Lung (tissue), 12 donors: ENCODE data around the gene CHRNA3. TPM values are rescaled to one million over a fixed set of nuclear protein-coding genes. Genes with fewer than 3 reads are reported as not detected.

Experiments used
- ATAC-seq: fragments of 200-7000 bp; cut with Tn5 transposase; one replicate; pipeline ENCODE4 v1.9.1; 2020; ENCODE audit warnings: moderate number of reproducible peaks; ENCODE audit not compliant: insufficient read depth, low FRiP score
- DNase-seq, 3 donors: peaks; one replicate each; pipeline ENCODE4 v3.0.0-alpha.2; 2013 to 2017
- H3K27ac ChIP-seq, 2 donors: one replicate each; pipeline ENCODE4 v1.5.1; 2013; ENCODE audit warnings: mild to moderate bottlenecking in 2 of 2, moderate library complexity in 2 of 2, control low read depth in 1 of 2, inconsistent platforms in 1 of 2, low read depth in 1 of 2, low read length in 1 of 2
- H3K27me3 ChIP-seq, 3 donors: one replicate each; pipeline ENCODE4 v1.5.1; 2013; ENCODE audit warnings: low read length in 2 of 3; ENCODE audit not compliant: control insufficient read depth in 3 of 3, insufficient read depth in 3 of 3
- H3K36me3 ChIP-seq, 4 donors: one replicate each; pipeline ENCODE4 v1.5.1; 2013; ENCODE audit warnings: low read length in 4 of 4, mild to moderate bottlenecking in 1 of 4, moderate library complexity in 1 of 4; ENCODE audit not compliant: control insufficient read depth in 4 of 4, insufficient read depth in 4 of 4
- H3K4me1 ChIP-seq, 5 donors: one replicate each; pipeline ENCODE4 v1.5.1; 2013; ENCODE audit warnings: low read length in 5 of 5, mild to moderate bottlenecking in 2 of 5, moderate library complexity in 1 of 5; ENCODE audit not compliant: control insufficient read depth in 5 of 5, insufficient read depth in 5 of 5
- H3K4me3 ChIP-seq: one replicate; pipeline ENCODE4 v1.5.1; 2013; ENCODE audit warnings: mild to moderate bottlenecking, control low read depth, moderate library complexity
- H3K9ac ChIP-seq, 2 donors: one replicate each; pipeline ENCODE4 v1.5.1; 2013; ENCODE audit warnings: low read length in 2 of 2, control low read depth in 1 of 2; ENCODE audit not compliant: insufficient read depth in 1 of 2
- H3K9me3 ChIP-seq, 4 donors: one replicate each; pipeline ENCODE4 v1.5.1; 2013; ENCODE audit warnings: low read length in 3 of 4, mild to moderate bottlenecking in 1 of 4, moderate library complexity in 1 of 4; ENCODE audit not compliant: control insufficient read depth in 4 of 4, insufficient read depth in 3 of 4
- CTCF ChIP-seq: IDR thresholded peaks from 2 replicates; pipeline ENCODE4 v1.5.1; 2012; ENCODE audit warnings: mild to moderate bottlenecking; ENCODE audit errors: control extremely low read depth, extremely low read depth
- WGBS, 2 donors: extraction: QIAGEN DNeasy Blood & Tissue Kit; methylation state at CpG; one replicate each; pipeline ENCODE4 v1.1.7; 2013; 5-methylcytosine and 5-hydroxymethylcytosine counted together
- polyA plus RNA-seq, 2 donors: library from polyadenylated mRNA; stranded (reverse); fragments of 200-250 nt; gene quantifications; one replicate each; pipeline ENCODE4 v1.2.1, GENCODE V29; 2013
- total RNA-seq, 2 donors: library from RNA; depleted of rRNA in 1 of 2; stranded (reverse); fragments of >200 nt in 1 of 2; gene quantifications; one replicate each; pipeline ENCODE4 v1.2.1, GENCODE V29; 2014 to 2021
- donor health status: control.
- donor health status: control.
- donor health status: Bipolar disorder and iron deficiency.
- donor health status: healthy.
- donor health status: DM: yes; HTN: yes; CAD: no.

CHRNA3 gene
- total and polyA plus RNA-seq, 4 donors = 0.03 to 0.06 TPM; not detected in 2

GRCh38 chr15:78628227-78628626, 7.4 kb upstream of the CHRNA3 start:
- TF ChIP-seq CTCF = no peak
- Histone ChIP-seq H3K27me3 (peaks cover 0 to 13% (median 4%) of the 10 kb centered on the region in 3 donors), H3K4me1 (no peaks in the 10 kb centered on the region), H3K9me3 (peaks cover 0 to 5% (median under 1%) of the 10 kb centered on the region in 4 donors), H3K27ac (no peak overlapping the region), H3K36me3 (no peaks in the 10 kb centered on the region), H3K9ac (no peak overlapping the region), H3K4me3 (no peak overlapping the region)
- WGBS, 2 donors = 72 to 77% methylated on average over 6 of the region's 6 CpGs
- no peak for DNase-seq
- no peak for ATAC-seq

GRCh38 chr15:78627348-78627747, 6.6 kb upstream of the CHRNA3 start:
- Histone ChIP-seq H3K4me1 (no peaks in the 10 kb centered on the region), H3K4me3 (no peak overlapping the region), H3K9ac (no peak overlapping the region), H3K36me3 (no peaks in the 10 kb centered on the region), H3K9me3 (peaks cover 0 to 2% (median 0%) of the 10 kb centered on the region in 4 donors), H3K27ac (no peak overlapping the region), H3K27me3 (peaks cover 0 to 19% (median 9%) of the 10 kb centered on the region in 3 donors)
- 68 to 87% methylated on average over 8 of the region's 8 CpGs for WGBS, 2 donors
- ATAC-seq = no peak
- TF ChIP-seq CTCF = no peak
- DNase-seq = no peak

- WGBS, 2 donors = 83 to 92% methylated on average over 6 of the region's 6 CpGs
- no peak overlapping the region for H3K9ac ChIP-seq
- no peaks in the 10 kb centered on the region for H3K4me1 ChIP-seq
- peaks cover 0 to 28% (median 18%) of the 10 kb centered on the region in 3 donors for H3K27me3 ChIP-seq
- H3K36me3 ChIP-seq = no peaks in the 10 kb centered on the region
- no peak overlapping the region for H3K4me3 ChIP-seq
- DNase-seq (no peak), ATAC-seq (no peak)
- no peak for TF ChIP-seq CTCF
- peaks cover 0 to 2% (median 0%) of the 10 kb centered on the region in 4 donors for H3K9me3 ChIP-seq
- H3K27ac ChIP-seq = no peak overlapping the region
These were observed 5.7 kb upstream of the CHRNA3 start for GRCh38 chr15:78626381-78626995.
